Embryonic facial prominence (tissue), 1 donor: ENCODE results near the gene SYTL3.

Source experiments
- DNase-seq: peaks from one replicate; pipeline ENCODE4 v3.0.0-alpha.2; 2016; ENCODE audit errors: extremely low spot score

Gene SYTL3

DNA sequence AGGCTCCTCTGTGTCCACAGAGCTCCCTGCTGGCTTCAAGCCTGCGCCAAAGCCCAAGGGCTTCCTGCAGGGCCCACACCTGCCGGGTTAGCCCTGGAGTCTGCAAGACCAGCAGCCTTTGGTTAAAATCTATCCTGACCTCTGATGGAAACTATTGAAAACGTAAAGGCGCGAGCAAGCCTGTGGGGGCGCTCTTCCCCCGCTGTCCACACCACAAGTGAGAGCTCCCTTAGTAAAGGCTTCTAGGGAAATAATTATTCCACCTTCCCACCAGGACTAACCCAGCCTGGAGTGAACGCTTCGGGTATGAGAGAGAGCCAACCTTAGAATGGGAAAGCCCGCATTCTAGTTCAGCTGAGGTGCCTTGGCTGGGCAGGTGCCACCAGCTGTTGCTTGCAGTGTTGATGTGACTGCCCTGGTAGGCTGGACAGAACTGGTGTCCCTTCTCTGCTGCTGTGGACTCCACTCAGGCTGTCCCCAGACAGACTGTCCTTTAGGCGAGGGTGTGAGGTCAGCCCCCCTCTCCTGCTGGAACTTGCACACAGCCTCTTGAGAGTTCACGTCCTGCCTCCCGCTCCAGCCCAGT lies 68.7 kb downstream of the SYTL3 start:
- no peak for DNase-seq

DNA sequence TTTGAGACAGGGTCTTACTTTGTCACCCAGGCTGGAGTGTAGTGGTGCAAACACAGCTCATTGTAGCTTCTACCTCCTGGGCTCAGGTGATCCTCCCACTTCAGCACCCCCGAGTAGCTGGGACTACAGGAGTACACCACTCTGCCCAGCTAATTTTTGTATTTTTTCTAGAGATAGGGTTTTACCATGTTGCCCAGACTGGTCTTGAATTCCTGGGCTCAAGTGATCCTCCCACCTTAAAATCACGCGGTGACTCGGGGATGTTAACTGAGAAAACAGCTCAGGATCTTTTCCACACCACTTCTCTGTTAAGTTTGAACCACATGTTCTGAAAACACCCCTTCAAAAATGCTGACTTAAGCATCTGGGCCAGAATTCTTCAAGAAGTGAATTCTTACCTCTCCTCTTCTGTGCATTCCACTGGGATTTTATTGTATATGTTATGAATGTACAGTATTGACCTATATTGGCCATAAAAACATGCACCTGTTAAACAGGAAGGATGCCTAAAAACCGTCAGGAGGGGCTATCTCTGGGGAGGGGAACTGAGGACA lies 72.4 kb downstream of the SYTL3 start:
- no peak for DNase-seq

GRCh38 chr6:158725704-158726103 lies 75.8 kb downstream of the SYTL3 start:
- DNase-seq = no peak

GRCh38 chr6:158729906-158730540 lies 80.2 kb downstream of the SYTL3 start:
- DNase-seq = no peak

GRCh38 chr6:158730541-158730907 lies 80.7 kb downstream of the SYTL3 start:
- no peak for DNase-seq

- no peak for DNase-seq
These were observed 85.2 kb downstream of the SYTL3 start for GRCh38 chr6:158735009-158735408.

- DNase-seq = no peak
These were observed 87.3 kb downstream of the SYTL3 start for GRCh38 chr6:158737082-158737709.

- no peak for DNase-seq
These were observed 88.1 kb downstream of the SYTL3 start for GRCh38 chr6:158737710-158738615.

DNA sequence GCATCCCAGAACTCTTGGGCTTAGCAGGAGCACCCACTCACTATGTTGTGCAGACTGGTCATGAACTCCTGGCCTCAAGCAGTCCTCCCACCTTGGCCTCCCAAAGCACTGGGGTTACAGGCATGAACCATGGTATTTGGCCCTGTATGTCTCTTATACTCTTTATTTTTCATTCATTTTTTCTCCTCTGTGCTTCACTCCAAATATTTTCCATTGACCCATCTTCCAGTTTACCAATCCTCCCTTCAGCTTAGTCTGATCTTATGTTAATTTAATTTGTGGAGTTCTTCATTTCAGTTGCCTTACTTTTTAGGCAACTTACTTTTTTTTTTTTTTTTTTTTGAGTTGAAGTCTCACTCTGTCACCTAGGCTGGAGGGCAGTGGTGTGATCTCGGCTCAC lies 89.8 kb downstream of the SYTL3 start:
- DNase-seq = no peak

DNA sequence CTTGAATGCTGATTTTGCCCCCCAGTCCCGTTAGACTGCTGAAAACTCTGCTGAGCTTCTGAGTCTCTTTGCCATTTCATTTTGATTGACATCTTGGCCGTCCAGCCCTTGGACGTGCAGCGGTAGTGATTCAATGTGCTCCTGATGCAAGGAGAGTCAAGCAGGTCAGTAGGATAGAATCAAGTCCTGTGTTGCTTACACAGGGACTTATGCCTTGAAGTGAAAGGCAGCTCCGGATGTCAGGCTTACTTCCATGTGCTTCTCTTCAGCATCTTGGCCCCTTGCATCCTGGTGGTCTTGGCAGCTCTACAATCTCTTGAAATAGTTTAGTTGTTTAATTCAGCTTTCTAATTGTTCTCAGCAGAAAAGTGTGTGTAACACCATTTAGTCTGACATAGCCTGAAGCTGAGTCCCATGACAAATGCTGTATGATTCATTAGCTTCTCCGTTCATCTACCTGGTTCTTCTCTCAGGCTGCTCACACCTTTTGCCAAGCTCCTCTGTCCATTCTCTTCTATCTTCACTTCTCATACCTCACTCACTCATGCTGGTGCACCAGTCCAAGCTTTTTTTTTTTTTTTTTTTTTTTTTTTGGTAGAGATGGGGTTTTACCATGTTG lies 93.3 kb downstream of the SYTL3 start:
- DNase-seq = no peak

GRCh38 chr6:158744986-158745430 lies 95.2 kb downstream of the SYTL3 start:
- DNase-seq = no peak

- DNase-seq = no peak
These were observed 101.4 kb downstream of the SYTL3 start for GRCh38 chr6:158751224-158751623.

DNA sequence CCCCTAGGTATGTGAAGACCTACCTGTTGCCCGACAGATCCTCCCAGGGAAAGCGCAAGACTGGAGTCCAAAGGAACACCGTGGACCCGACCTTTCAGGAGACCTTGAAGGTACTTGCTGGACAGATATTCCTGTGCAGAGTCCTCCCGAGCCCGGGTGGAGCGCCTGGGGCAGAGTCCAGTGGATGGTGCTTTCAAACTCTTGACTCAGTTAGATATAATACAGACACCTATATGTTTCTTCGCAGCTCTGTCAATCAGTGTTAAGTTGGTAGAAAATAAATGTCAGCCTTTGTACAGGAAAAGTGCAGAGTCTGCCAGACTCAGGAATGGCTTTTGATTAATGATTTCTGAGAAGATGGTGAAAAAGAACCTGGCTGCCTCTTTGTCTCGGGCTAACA lies 102.1 kb downstream of the SYTL3 start:
- no peak for DNase-seq

DNA sequence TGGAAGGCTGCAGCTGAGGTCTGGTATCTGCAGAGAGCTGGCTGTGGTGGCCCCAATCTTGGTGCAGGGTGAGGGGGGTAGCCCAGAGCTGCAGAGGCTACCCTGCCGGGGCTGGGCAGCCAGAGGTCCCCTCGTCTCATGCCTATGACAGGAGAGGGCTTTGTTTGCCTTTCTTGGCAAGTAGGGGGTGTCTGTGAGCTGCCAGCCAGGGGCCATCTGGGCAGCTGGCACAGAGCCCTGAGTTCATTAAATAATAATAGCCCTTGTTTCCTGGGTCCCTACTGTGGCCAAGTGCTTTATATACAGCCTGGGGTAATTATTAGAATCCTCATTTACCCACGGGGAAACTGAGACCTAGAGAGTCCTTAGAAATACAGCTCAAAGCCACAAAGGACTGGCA lies 102.8 kb downstream of the SYTL3 start:
- DNase-seq = no peak

- DNase-seq = no peak
These were observed 104.0 kb downstream of the SYTL3 start for GRCh38 chr6:158753811-158754210.

DNA sequence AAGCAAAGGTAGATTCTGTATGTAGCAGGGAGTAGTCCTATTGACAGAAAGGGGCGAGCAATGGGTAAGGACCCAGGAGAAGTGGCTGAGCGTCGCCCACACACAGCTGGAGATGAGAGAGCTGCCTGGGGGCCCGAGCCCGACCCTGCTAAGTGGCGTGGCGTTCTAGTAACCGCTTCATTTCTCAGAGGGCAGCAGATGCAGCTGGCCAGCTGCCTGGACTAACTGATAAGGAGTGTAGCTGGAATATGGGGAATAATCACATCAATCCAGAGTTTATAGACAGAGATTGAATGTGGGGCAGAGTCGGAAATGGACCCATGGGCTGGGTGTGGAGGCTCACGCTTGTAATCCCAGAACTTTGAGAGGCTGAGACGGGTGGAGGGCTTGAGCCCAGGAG lies 104.9 kb downstream of the SYTL3 start:
- DNase-seq = no peak

DNA sequence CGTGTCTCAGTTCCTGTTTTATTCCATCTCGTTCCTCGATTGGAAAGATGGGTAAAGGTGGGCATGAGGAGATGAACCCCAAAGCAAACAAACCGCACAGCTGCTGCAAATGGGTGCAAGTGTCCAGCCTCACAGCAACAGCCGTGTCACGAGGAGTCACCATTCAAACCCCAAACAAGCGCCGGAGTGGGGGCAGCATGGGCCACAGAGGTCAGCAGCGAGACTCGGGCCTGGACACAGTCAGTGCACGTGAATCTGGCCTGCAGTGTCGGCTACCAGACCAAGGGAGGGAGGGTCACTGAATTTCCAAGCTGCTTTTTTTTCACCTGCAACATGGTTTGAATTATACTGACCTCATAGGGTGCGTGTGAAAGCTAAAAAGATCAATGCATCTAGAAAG lies 105.8 kb downstream of the SYTL3 start:
- DNase-seq = no peak

- no peak for DNase-seq
These were observed 106.3 kb downstream of the SYTL3 start for GRCh38 chr6:158756126-158756525.

DNA sequence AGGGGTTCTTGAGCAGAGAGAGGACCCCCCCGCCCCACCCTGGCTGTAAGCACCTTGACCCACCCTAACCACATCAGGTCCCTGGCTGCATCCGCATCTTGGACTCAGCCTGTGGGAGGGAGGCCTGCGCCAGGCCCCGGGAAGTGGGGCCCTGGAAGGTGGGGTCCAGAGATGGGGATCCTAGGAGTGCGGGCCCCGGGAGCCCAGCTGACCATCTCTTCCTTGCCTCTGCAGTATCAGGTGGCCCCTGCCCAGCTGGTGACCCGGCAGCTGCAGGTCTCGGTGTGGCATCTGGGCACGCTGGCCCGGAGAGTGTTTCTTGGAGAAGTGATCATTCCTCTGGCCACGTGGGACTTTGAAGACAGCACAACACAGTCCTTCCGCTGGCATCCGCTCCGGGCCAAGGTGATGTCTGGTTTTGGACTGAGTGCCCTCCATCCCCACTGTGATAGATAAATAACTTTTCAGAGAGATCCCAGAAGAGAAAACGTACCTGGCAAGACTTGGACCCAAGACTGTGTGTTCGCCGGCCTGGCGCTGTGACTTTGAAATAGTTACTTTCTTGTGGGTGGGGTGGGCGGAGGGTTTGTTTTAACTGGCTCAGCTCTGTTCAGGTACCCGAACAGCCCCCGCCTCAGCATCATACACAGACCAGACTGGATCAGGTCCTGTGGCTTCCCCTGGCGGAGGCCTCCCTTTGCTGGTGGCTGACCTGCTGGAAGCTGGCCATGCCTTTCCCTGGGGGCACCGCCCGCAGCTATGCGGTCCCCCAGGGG lies 107.3 kb downstream of the SYTL3 start:
- no peak for DNase-seq

GRCh38 chr6:158757753-158758090 lies 107.9 kb downstream of the SYTL3 start:
- no peak for DNase-seq

GRCh38 chr6:158758451-158758860 lies 108.6 kb downstream of the SYTL3 start:
- DNase-seq = no peak
